Panc1 (cell line): Measurements from ENCODE around the gene NGB. TPM values are rescaled to one million over a fixed set of nuclear protein-coding genes. Genes with fewer than 3 reads are reported as not detected.

Source experiments
- ATAC-seq: fragments of 200-7000 bp; cut with Tn5 transposase; 2 replicates; pipeline ENCODE4 v1.9.1; 2020; ENCODE audit warnings: mild to moderate bottlenecking, moderate library complexity
- BruUV-seq: library from RNA; stranded (reverse); fragments of 400-500 nt; replicated peaks from 2 replicates; lab custom pipeline; 2021; lab: Mats Ljungman, UMichigan
- CTCF ChIA-PET: fragments of 300-600 bp; sonication (Branson Sonifier 250); formaldehyde crosslinking; loops from one replicate; lab custom pipeline; 2022; ENCODE audit warnings: antibody characterized with exemption; lab: Charles Lee
- POLR2A ChIA-PET: fragments of 300-600 bp; sonication (Branson Sonifier 250); formaldehyde crosslinking; loops from one replicate; lab custom pipeline; 2022; ENCODE audit warnings: antibody characterized with exemption; lab: Charles Lee
- DNase-seq: peaks from one replicate; pipeline ENCODE4 v3.0.0-alpha.2; 2010; ENCODE audit warnings: low read depth, low spot score
- H3K27ac ChIP-seq: 2 replicates; pipeline ENCODE4 v1.5.1; 2011; ENCODE audit warnings: mild to moderate bottlenecking, low read length, inconsistent platforms
- H3K27me3 ChIP-seq: fragments of 200-500 bp; sonication (Bioruptor generic); 2 replicates; pipeline ENCODE4 v1.6.0; 2014; ENCODE audit warnings: low read length, inconsistent platforms; ENCODE audit not compliant: control insufficient read depth, insufficient read depth
- H3K36me3 ChIP-seq: fragments of 200-500 bp; sonication (Bioruptor generic); 2 replicates; pipeline ENCODE4 v1.5.1; 2014; ENCODE audit warnings: inconsistent platforms, mild to moderate bottlenecking, low read length, moderate library complexity; ENCODE audit not compliant: control insufficient read depth, insufficient read depth
- H3K4me1 ChIP-seq: 2 replicates; pipeline ENCODE4 v1.5.1; 2011; ENCODE audit warnings: inconsistent platforms, mild to moderate bottlenecking, low read length, moderate library complexity; ENCODE audit not compliant: control insufficient read depth, insufficient read depth
- H3K4me3 ChIP-seq, 2 experiments: 2 replicates each; pipeline ENCODE4 v1.5.1; 2011 to 2012; ENCODE audit warnings: low read depth in 2 of 2, low read length in 2 of 2, mild to moderate bottlenecking in 2 of 2, inconsistent platforms in 1 of 2, moderate library complexity in 1 of 2
- H3K9me3 ChIP-seq: fragments of 200-500 bp; sonication (Bioruptor generic); 2 replicates; pipeline ENCODE4 v1.5.1; 2014; ENCODE audit warnings: low read depth, mild to moderate bottlenecking, inconsistent platforms, low read length, moderate library complexity; ENCODE audit not compliant: control insufficient read depth, insufficient read depth
- CTCF ChIP-seq: fragments of 450-650 bp; IDR thresholded peaks from 2 replicates; pipeline ENCODE4 v1.5.1; 2017; ENCODE audit warnings: mild to moderate bottlenecking
- POLR2AphosphoS5 ChIP-seq: IDR thresholded peaks from 2 replicates; pipeline ENCODE4 v1.6.1; 2012; ENCODE audit warnings: mild to moderate bottlenecking, low read depth, low read length, moderate library complexity
- REST ChIP-seq, 2 experiments: IDR thresholded peaks; 2 replicates each; pipeline ENCODE4 v1.6.1; 2011 to 2012; ENCODE audit warnings: low read depth in 2 of 2, control low read depth in 1 of 2, low read length in 1 of 2, mild to moderate bottlenecking in 1 of 2, moderate library complexity in 1 of 2; ENCODE audit not compliant: insufficient read depth in 1 of 2
- SIN3A ChIP-seq: IDR thresholded peaks from 2 replicates; pipeline ENCODE4 v1.6.1; 2012; ENCODE audit warnings: low read depth, mild to moderate bottlenecking, low read length, moderate library complexity, borderline replicate concordance; ENCODE audit not compliant: insufficient read depth
- TCF7L2 ChIP-seq: IDR thresholded peaks from 2 replicates; pipeline ENCODE4 v1.6.1; 2011; ENCODE audit warnings: mild to moderate bottlenecking, low read depth, low read length, inconsistent platforms
- in situ Hi-C: cut with HindIII; loops from 2 replicates; pipeline ENCODE4 v1.10.0; 2016; ENCODE audit warnings: low sequenced_read_pairs, low pct_unique_long_range_greater_than_20kb
- intact Hi-C: fragments of 100-400 bp; cut with micrococcal nuclease; formaldehyde crosslinking; loops from one replicate; pipeline ENCODE4 v1.10.0; 2022; ENCODE audit not compliant: unreplicated experiment
- total RNA-seq: library from RNA; stranded (reverse); gene quantifications from one replicate; pipeline ENCODE4 v1.2.1, GENCODE V29; 2021; ENCODE audit not compliant: unreplicated experiment

Gene NGB
- total RNA-seq, 1 experiment from 2014 or later: not detected

GRCh38 chr14:77230914-77231313 lies 40.1 kb downstream of the NGB start:
- intact Hi-C loops: no loop called here
- BruUV-seq: no TSS peak

GRCh38 chr14:77228056-77228455 lies 43.0 kb downstream of the NGB start:
- no TSS peak for BruUV-seq
- H3K9me3 ChIP-seq: no peaks in the 10 kb centered on the region
- ATAC-seq (no peak), DNase-seq (no peak)
- ChIA-PET POLR2A (no interaction called here), CTCF (no interaction called here)
- no peak overlapping the region for H3K27ac ChIP-seq
- no peak overlapping the region for H3K4me3 ChIP-seq
- H3K27me3 ChIP-seq: no peaks in the 10 kb centered on the region
- intact Hi-C loops: no loop called here
- in situ Hi-C loops: no loop called here
- no peaks in the 10 kb centered on the region for H3K36me3 ChIP-seq
- no peaks in the 10 kb centered on the region for H3K4me1 ChIP-seq
- TF ChIP-seq TCF7L2: no peak
- no peak for TF ChIP-seq CTCF
- no peak for TF ChIP-seq SIN3A
- TF ChIP-seq POLR2AphosphoS5: no peak
- TF ChIP-seq REST (IDR thresholded peaks at IDR 0.05; ENCODE audit: insufficient read depth in 1 of 2, low read depth in 2 of 2, low read length in 1 of 2): no peak

More at GRCh38 chr14:77230914-77231313, 40.1 kb downstream of the NGB start:
- no peaks in the 10 kb centered on the region for H3K36me3 ChIP-seq
- no peak overlapping the region for H3K27ac ChIP-seq
- H3K9me3 ChIP-seq: no peaks in the 10 kb centered on the region
- in situ Hi-C loops: no loop called here
- POLR2A ChIA-PET: no interaction called here
- TF ChIP-seq CTCF (no peak), REST (IDR thresholded peaks at IDR 0.05; ENCODE audit: insufficient read depth in 1 of 2, low read depth in 2 of 2, low read length in 1 of 2) (no peak)
- ATAC-seq (no peak), DNase-seq (no peak)
- no peak overlapping the region for H3K4me3 ChIP-seq
- H3K4me1 ChIP-seq: no peaks in the 10 kb centered on the region
- CTCF ChIA-PET: no interaction called here
- H3K27me3 ChIP-seq: no peaks in the 10 kb centered on the region
